Fibroblast of villous mesenchyme (primary cell): Measurements from ENCODE around the gene STMN3. TPM values are rescaled to one million over a fixed set of nuclear protein-coding genes. Genes with fewer than 3 reads are reported as not detected.
"Not testable (repeated sequence)": the region's sequence is repeated elsewhere in the genome, so short reads cannot be mapped to it uniquely, and the experiment has no call there.

Experiments
- DNase-seq: peaks from one replicate; pipeline ENCODE4 v3.0.0-alpha.2; 2010; ENCODE audit warnings: low read depth
- H3K4me3 ChIP-seq: 2 replicates; pipeline ENCODE4 v1.5.1; 2011; ENCODE audit warnings: low read depth, mild to moderate bottlenecking, low read length
- total RNA-seq: library from RNA; depleted of rRNA; stranded (reverse); fragments of >200 nt; gene quantifications from 2 replicates; pipeline ENCODE4 v1.2.3, GENCODE V29; 2012
- TF ChIP-seq, protein P1 (sequence below): IDR thresholded peaks from 2 replicates; pipeline ENCODE4 v1.5.1; 2012; ENCODE audit warnings: low read depth, mild to moderate bottlenecking, low read length; ENCODE audit not compliant: insufficient read depth

Gene STMN3
- total RNA-seq, 1 donor = 5.6 TPM

GRCh38 chr20:63653974-63654668 is 897 bp upstream of the STMN3 start:
- peak overlapping the region; percentile 63 for H3K4me3 ChIP-seq
- no peak for DNase-seq
- TF ChIP-seq, protein P1, sequence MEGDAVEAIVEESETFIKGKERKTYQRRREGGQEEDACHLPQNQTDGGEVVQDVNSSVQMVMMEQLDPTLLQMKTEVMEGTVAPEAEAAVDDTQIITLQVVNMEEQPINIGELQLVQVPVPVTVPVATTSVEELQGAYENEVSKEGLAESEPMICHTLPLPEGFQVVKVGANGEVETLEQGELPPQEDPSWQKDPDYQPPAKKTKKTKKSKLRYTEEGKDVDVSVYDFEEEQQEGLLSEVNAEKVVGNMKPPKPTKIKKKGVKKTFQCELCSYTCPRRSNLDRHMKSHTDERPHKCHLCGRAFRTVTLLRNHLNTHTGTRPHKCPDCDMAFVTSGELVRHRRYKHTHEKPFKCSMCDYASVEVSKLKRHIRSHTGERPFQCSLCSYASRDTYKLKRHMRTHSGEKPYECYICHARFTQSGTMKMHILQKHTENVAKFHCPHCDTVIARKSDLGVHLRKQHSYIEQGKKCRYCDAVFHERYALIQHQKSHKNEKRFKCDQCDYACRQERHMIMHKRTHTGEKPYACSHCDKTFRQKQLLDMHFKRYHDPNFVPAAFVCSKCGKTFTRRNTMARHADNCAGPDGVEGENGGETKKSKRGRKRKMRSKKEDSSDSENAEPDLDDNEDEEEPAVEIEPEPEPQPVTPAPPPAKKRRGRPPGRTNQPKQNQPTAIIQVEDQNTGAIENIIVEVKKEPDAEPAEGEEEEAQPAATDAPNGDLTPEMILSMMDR = no peak

DNA sequence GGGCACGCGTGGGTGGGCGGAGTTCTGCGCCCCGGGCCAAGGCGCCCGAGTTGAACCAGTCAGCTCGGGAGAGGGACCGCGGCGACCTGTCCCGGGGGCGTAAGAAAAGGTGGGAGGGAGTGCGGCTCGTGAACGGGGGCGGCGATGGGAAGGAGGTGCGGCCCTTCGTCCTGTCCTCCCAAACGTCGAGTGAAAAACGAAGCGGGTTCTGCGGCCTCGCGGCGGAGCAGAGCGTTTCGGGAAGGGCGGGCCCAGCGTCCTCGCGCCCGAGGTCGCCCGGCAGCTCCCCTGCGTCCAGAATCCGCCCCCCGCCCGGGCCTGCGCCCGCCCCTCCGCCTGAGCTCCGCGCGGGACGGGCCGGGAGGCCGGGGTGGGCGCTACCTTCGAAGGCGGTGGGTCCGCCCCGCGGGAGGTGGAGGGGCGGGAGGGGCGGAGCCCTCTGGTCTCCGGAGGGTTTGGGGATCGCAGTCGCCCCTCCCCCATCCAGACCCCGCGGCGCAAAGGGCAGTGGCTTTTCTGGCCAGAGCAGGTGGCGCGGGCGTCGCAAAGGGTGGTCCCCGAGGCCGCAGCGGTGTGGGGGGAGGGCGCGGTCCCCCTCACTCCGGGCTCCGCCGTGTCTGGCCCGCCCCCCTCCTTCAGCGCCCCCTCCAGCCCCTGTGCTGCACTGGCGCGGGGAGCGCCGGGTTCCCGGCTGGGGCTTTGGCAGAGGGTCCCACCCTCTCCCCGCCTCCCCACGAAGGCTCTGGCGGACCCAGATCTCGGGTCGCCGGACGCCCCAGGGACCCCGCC is 838 bp downstream of the STMN3 start:
- TF ChIP-seq, protein P1 = no peak
- H3K4me3 ChIP-seq = peak overlapping the region; percentile 66
- peak; percentile 26 for DNase-seq

DNA sequence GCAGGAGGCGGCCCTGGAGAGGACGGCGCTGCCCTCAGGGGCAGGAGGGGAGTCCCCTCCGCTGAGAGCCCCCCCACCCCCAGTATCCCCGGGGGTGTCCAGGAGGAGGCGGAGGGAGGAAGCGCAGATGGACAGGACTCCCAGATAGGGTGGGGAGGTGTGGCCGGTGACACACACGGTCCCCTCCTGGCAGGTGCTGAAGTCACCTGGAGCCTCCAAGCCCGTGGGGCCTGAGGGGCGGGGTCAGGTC is 1.4 kb downstream of the STMN3 start:
- peak overlapping the region; percentile 66 for H3K4me3 ChIP-seq
- TF ChIP-seq, protein P1 = no peak
- no peak for DNase-seq

DNA sequence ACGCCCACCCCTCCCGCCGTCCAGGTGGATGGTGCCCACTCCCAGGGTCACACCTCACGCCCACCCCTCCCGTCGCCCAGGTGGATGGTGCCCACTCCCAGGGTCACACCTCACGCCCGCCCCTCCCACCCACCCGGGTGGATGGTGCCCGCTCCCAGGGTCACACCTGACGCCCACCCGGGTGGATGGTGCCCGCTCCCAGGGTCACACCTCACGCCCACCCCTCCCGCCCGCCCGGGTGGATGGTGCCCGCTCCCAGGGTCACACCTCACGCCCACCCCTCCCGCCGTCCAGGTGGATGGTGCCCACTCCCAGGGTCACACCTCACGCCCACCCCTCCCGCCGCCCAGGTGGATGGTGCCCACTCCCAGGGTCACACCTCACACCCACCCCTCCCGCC is 2.7 kb downstream of the STMN3 start:
- not testable (repeated sequence) for H3K4me3 ChIP-seq, DNase-seq

- TF ChIP-seq, protein P1 = no peak
- no peak for DNase-seq
- no peak overlapping the region for H3K4me3 ChIP-seq
These were observed 4.2 kb downstream of the STMN3 start for GRCh38 chr20:63648895-63649589.

GRCh38 chr20:63648190-63648589 is 5.0 kb downstream of the STMN3 start:
- no peak overlapping the region for H3K4me3 ChIP-seq
- DNase-seq = no peak
- TF ChIP-seq, protein P1 = no peak

- no peak for DNase-seq
- TF ChIP-seq, protein P1 = no peak
- no peak overlapping the region for H3K4me3 ChIP-seq
These were observed 8.0 kb downstream of the STMN3 start for GRCh38 chr20:63645218-63645617.
